HepG2 (cell line): ENCODE results near the gene GRB2. TPM values are rescaled to one million over a fixed set of nuclear protein-coding genes. Genes with fewer than 3 reads are reported as not detected.

Source experiments
- ATAC-seq: fragments of 200-7000 bp; cut with Tn5 transposase; 3 replicates; pipeline ENCODE4 v1.9.1; 2020; ENCODE audit warnings: mild to moderate bottlenecking, moderate library complexity
- BruUV-seq: library from RNA; stranded (reverse); fragments of 400-500 nt; replicated peaks from 2 replicates; lab custom pipeline; 2021; lab: Mats Ljungman, UMichigan
- CTCF ChIA-PET: fragments of 300-600 bp; formaldehyde crosslinking; extraction: SDS; loops from one replicate; lab custom pipeline; 2021; ENCODE audit warnings: low total read pairs, inconsistent platforms, low intra/inter-chr PET ratio; lab: Yijun Ruan, JAX
- POLR2A ChIA-PET: fragments of 350-600 bp; sonication (Branson Sonifier 250); formaldehyde crosslinking; loops from one replicate; lab custom pipeline; 2020; ENCODE audit warnings: antibody characterized with exemption, inconsistent platforms; lab: Yijun Ruan, JAX
- DNase-seq: peaks from one replicate; pipeline ENCODE4 v3.0.0-alpha.2; 2015; ENCODE audit warnings: low spot score
- FAIRE-seq: peaks from 3 replicates; lab custom pipeline; 2011; peaks lifted over from hg19 to GRCh38; lab: Jason Lieb, UNC
- H2AFZ ChIP-seq: one replicate; pipeline ENCODE4 v1.6.1; 2011; ENCODE audit warnings: low read length, inconsistent platforms
- H3K27ac ChIP-seq: fragments of 300-600 bp; 3 replicates; pipeline ENCODE4 v1.8.0; 2011; ENCODE audit warnings: mixed run types, mild to moderate bottlenecking, mixed read lengths, low read length, inconsistent platforms; ENCODE audit not compliant: insufficient read depth; ENCODE audit errors: extremely low read length
- H3K27me3 ChIP-seq, 2 experiments: fragments of 200-600 bp in 1 of 2; 2 replicates in 1 of 2; 3 replicates in 1 of 2; pipeline versions ENCODE4 v1.6.0 to v1.8.0; 2011; ENCODE audit warnings: low read length in 2 of 2, mild to moderate bottlenecking in 2 of 2, moderate library complexity in 2 of 2, inconsistent platforms in 1 of 2; ENCODE audit not compliant: insufficient read depth in 2 of 2, control insufficient read depth in 1 of 2
- H3K36me3 ChIP-seq, 2 experiments: fragments of 200-600 bp in 1 of 2; replicated peaks in 1 of 2; 2 replicates in 1 of 2; 3 replicates in 1 of 2; pipeline versions ENCODE4 v1.5.1 to v1.8.0; 2011; ENCODE audit warnings: low read length in 2 of 2, inconsistent platforms in 1 of 2; ENCODE audit not compliant: insufficient read depth in 2 of 2, control insufficient read depth in 1 of 2
- H3K4me1 ChIP-seq: 2 replicates; pipeline ENCODE4 v1.5.1; 2012; ENCODE audit warnings: low read length, inconsistent platforms; ENCODE audit not compliant: insufficient read depth
- H3K4me2 ChIP-seq: 2 replicates; pipeline ENCODE4 v1.6.0; 2011; ENCODE audit warnings: low read depth, low read length, inconsistent platforms
- H3K4me3 ChIP-seq, 3 experiments: fragments of 200-600 bp in 1 of 3; sonication (generic), shearing (Covaris generic) in 1 of 3; replicated peaks in 1 of 3; 2 replicates each; pipeline ENCODE4 v1.5.1; 2011 to 2016; ENCODE audit warnings: low read length in 3 of 3, inconsistent platforms in 2 of 3, low read depth in 2 of 3, mild to moderate bottlenecking in 2 of 3, control low read depth in 1 of 3, mixed read lengths in 1 of 3; ENCODE audit not compliant: insufficient read depth in 1 of 3
- H3K79me2 ChIP-seq: one replicate; pipeline ENCODE4 v1.6.1; 2011; ENCODE audit warnings: low read length, inconsistent platforms; ENCODE audit not compliant: insufficient read depth
- H3K9ac ChIP-seq: 2 replicates; pipeline ENCODE4 v1.6.0; 2011; ENCODE audit warnings: mild to moderate bottlenecking, low read depth, low read length, inconsistent platforms; ENCODE audit not compliant: insufficient read depth
- H3K9me3 ChIP-seq: 2 replicates; pipeline ENCODE4 v1.5.1; 2012; ENCODE audit warnings: mild to moderate bottlenecking, low read length
- H4K20me1 ChIP-seq: 2 replicates; pipeline ENCODE4 v1.6.0; 2011; ENCODE audit warnings: inconsistent platforms, mild to moderate bottlenecking, low read length, moderate library complexity; ENCODE audit not compliant: insufficient read depth
- CBFB ChIP-seq: sonication (generic); formaldehyde crosslinking; IDR thresholded peaks from 2 replicates; pipeline ENCODE4 v1.4.0; 2020; ENCODE audit warnings: missing genetic modification reagents
- DNMT3B ChIP-seq: conservative IDR thresholded peaks from 2 replicates; pipeline ENCODE4 v1.6.1; 2016; ENCODE audit warnings: missing biosample characterization, control low read depth
- PRPF4 ChIP-seq: fragments of 200-400 bp; formaldehyde crosslinking; IDR thresholded peaks from 2 replicates; pipeline ENCODE4 v1.6.1; 2016; ENCODE audit warnings: low read length, low read depth; ENCODE audit not compliant: poor library complexity, severe bottlenecking
- TEF ChIP-seq: sonication (generic); formaldehyde crosslinking; IDR thresholded peaks from 2 replicates; pipeline ENCODE4 v1.5.0; 2020; ENCODE audit warnings: missing genetic modification reagents
- ZBTB38 ChIP-seq: sonication (generic); formaldehyde crosslinking; IDR thresholded peaks from 2 replicates; pipeline ENCODE4 v1.5.1; 2020; ENCODE audit warnings: mild to moderate bottlenecking, missing genetic modification reagents
- ZMYM2 ChIP-seq: sonication (generic); formaldehyde crosslinking; IDR thresholded peaks from 2 replicates; pipeline ENCODE4 v1.8.0; 2022; ENCODE audit warnings: mild to moderate bottlenecking, missing genetic modification reagents
- ZMYM3 ChIP-seq: sonication (generic); formaldehyde crosslinking; IDR thresholded peaks from 2 replicates; pipeline ENCODE4 v1.5.1; 2020; ENCODE audit warnings: mild to moderate bottlenecking, missing genetic modification reagents
- ZNF136 ChIP-seq: sonication (generic); formaldehyde crosslinking; IDR thresholded peaks from 2 replicates; pipeline ENCODE4 v1.8.1; 2022; ENCODE audit warnings: low read depth, mild to moderate bottlenecking, moderate library complexity, missing genetic modification reagents
- ZNF34 ChIP-seq: sonication (generic); formaldehyde crosslinking; IDR thresholded peaks from 2 replicates; pipeline ENCODE4 v1.4.0; 2020; ENCODE audit warnings: mild to moderate bottlenecking, missing genetic modification reagents, borderline replicate concordance
- ZNF383 ChIP-seq: sonication (generic); formaldehyde crosslinking; IDR thresholded peaks from 2 replicates; pipeline ENCODE4 v1.4.0; 2020; ENCODE audit warnings: missing genetic modification reagents, mild to moderate bottlenecking, borderline replicate concordance
- ZNF598 ChIP-seq: sonication (generic); formaldehyde crosslinking; IDR thresholded peaks from 2 replicates; pipeline ENCODE4 v1.5.1; 2020; ENCODE audit warnings: mild to moderate bottlenecking, missing genetic modification reagents, borderline replicate concordance
- ZNF615 ChIP-seq: sonication (generic); formaldehyde crosslinking; IDR thresholded peaks from 2 replicates; pipeline ENCODE4 v1.5.0; 2020; ENCODE audit warnings: mild to moderate bottlenecking, missing genetic modification reagents, borderline replicate concordance
- ZNF629 ChIP-seq: sonication (generic); formaldehyde crosslinking; conservative IDR thresholded peaks from 2 replicates; pipeline ENCODE4 v1.5.0; 2020; ENCODE audit warnings: missing genetic modification reagents
- ZNF878 ChIP-seq: sonication (generic); formaldehyde crosslinking; IDR thresholded peaks from 2 replicates; pipeline ENCODE4 v1.8.1; 2023; ENCODE audit warnings: mild to moderate bottlenecking, missing genetic modification reagents, moderate library complexity
- ZUFSP ChIP-seq: sonication (generic); formaldehyde crosslinking; IDR thresholded peaks from 2 replicates; pipeline ENCODE4 v1.9.0; 2021; ENCODE audit warnings: missing genetic modification reagents, mild to moderate bottlenecking, borderline replicate concordance
- WGBS: methylation state at CpG from one replicate; pipeline ENCODE4 v1.1.6; 2017; ENCODE audit warnings: low lambda C conversion rate; 5-methylcytosine and 5-hydroxymethylcytosine counted together
- in situ Hi-C: cut with HindIII; loops from 2 replicates; pipeline ENCODE4 v1.10.0; 2017; ENCODE audit warnings: low pct_unique_long_range_greater_than_20kb; ENCODE audit not compliant: extremely low pct_ligation_motif_present
- intact Hi-C: fragments of 100-400 bp; cut with micrococcal nuclease; formaldehyde crosslinking; loops from one replicate; pipeline ENCODE4 v1.10.0; 2022; ENCODE audit not compliant: unreplicated experiment
- polyA plus RNA-seq, 8 experiments: library from polyadenylated mRNA; depleted of rRNA in 3 of 8; stranded (reverse) in 7 of 8; unstranded in 1 of 8; fragments of >200 nt; fragmentation: Illumina TruSeq in 4 of 8; extraction: Trizol in 4 of 8; gene quantifications; 2 replicates each; pipeline versions ENCODE4 v1.2.1 to v1.2.3, GENCODE V29; 2011 to 2016; ENCODE audit warnings: low read depth in 4 of 8, missing spikeins in 1 of 8, mixed read lengths in 1 of 8; ENCODE audit not compliant: insufficient read depth in 1 of 8
- total RNA-seq, 5 experiments: library from RNA; depleted of rRNA; stranded (reverse); fragments of >200 nt; fragmentation: Illumina TruSeq; extraction: Trizol; gene quantifications; 2 replicates each; pipeline ENCODE4 v1.2.3, GENCODE V29; 2016; ENCODE audit warnings: low read depth in 1 of 5

GRB2 gene
- total and polyA plus RNA-seq, 2 of the 13 experiments (the other 11 are each of a cell fraction or from before 2014, with no cell fraction given), result 84.6 to 92.3 TPM

GRCh38 chr17:75383842-75384195 is 21.7 kb downstream of the GRB2 start:
- peak overlapping the region in 1 of 3 experiments; percentile 35; a peak in 1 of 6 replicates for H3K4me3 ChIP-seq
- peaks cover 82% of the 10 kb centered on the region for H3K4me1 ChIP-seq
- ChIA-PET CTCF (no interaction called here), POLR2A (interaction anchor here (1.1 to 3.7 kb wide), 8 partner anchors 10 to 113 kb away, joined by 3 to 67 read pairs (median 8); partner anchors contain the start of genes GRB2, MIF4GD, SLC25A19 and TMEM94)
- FAIRE-seq (no peak), DNase-seq (no peak), ATAC-seq (no peak)
- no peak for TF ChIP-seq TEF (CRISPR knock-in tag)
- TF ChIP-seq ZNF34 (CRISPR knock-in tag), result 0 out of 2 replicates have a peak, but pooled peaks have one; percentile 14
- TF ChIP-seq ZBTB38 (CRISPR knock-in tag), result peak; percentile 58
- TF ChIP-seq ZNF615 (CRISPR knock-in tag), result 0 out of 2 replicates have a peak, but pooled peaks have one; percentile 6
- no peak for TF ChIP-seq ZNF878 (CRISPR knock-in tag)
- 0 out of 2 replicates have a peak, but pooled peaks have one; percentile 33 for TF ChIP-seq DNMT3B (CRISPR knock-in tag)
- 0 out of 2 replicates have a peak, but pooled peaks have one; percentile 32 for TF ChIP-seq ZMYM3 (CRISPR knock-in tag)
- TF ChIP-seq ZUFSP (CRISPR knock-in tag), result no peak
- peak; percentile 13; the same call in 1 of the 2 replicates for TF ChIP-seq ZMYM2 (CRISPR knock-in tag)
- TF ChIP-seq PRPF4, result peak; percentile 96
- no peak for TF ChIP-seq ZNF136 (CRISPR knock-in tag)
- no peak for TF ChIP-seq CBFB (CRISPR knock-in tag)
- TF ChIP-seq ZNF383 (CRISPR knock-in tag), result 0 out of 2 replicates have a peak, but pooled peaks have one; percentile 0
- no peak for TF ChIP-seq ZNF598 (CRISPR knock-in tag)
- TF ChIP-seq ZNF629 (CRISPR knock-in tag), result peak; percentile 91
- H3K4me2 ChIP-seq, result peak overlapping the region; percentile 61
- peaks cover 87% of the 10 kb centered on the region for H3K79me2 ChIP-seq
- no peaks in the 10 kb centered on the region for H3K27me3 ChIP-seq
- intact Hi-C loops, result loop anchor here (1.0 kb wide), 1 partner anchor 20 kb away; no protein-coding TSS in a partner anchor
- peaks cover 9 to 16% of the 10 kb centered on the region in 2 experiments; a peak in 4 of 5 replicates for H3K36me3 ChIP-seq
- no peak overlapping the region for H2AFZ ChIP-seq
- H3K9ac ChIP-seq, result peak overlapping the region; percentile 49; the same call in 1 of the 2 replicates
- no peaks in the 10 kb centered on the region for H4K20me1 ChIP-seq
- in situ Hi-C loops, result no loop called here
- H3K9me3 ChIP-seq, result no peaks in the 10 kb centered on the region
- peak overlapping the region; percentile 82 for H3K27ac ChIP-seq
- BruUV-seq, result no TSS peak
- 87% methylated on average over 5 of the region's 5 CpGs for WGBS
